Retinal pigment epithelial cell (primary cell): Measurements from ENCODE around the gene TRIM8.

ENCODE experiments used
- DNase-seq: peaks from one replicate; pipeline ENCODE4 v3.0.0-alpha.2; 2010; ENCODE audit warnings: low read depth
- H3K4me3 ChIP-seq: 2 replicates; pipeline ENCODE4 v1.5.1; 2011; ENCODE audit warnings: mild to moderate bottlenecking, low read length, control low read depth, moderate library complexity
- CTCF ChIP-seq: conservative IDR thresholded peaks from 2 replicates; pipeline ENCODE4 v1.5.1; 2011; ENCODE audit warnings: low read depth, low read length, control low read depth, inconsistent platforms

The TRIM8 gene

GRCh38 chr10:102620591-102621442 lies 23.5 kb upstream of the TRIM8 start:
- no peak for TF ChIP-seq CTCF
- H3K4me3 ChIP-seq = no peak overlapping the region
- DNase-seq = no peak

- TF ChIP-seq CTCF = no peak
- no peak for DNase-seq
- H3K4me3 ChIP-seq = no peak overlapping the region
Observed at GRCh38 chr10:102621443-102622325, 22.6 kb upstream of the TRIM8 start.

GRCh38 chr10:102624094-102624493 lies 20.2 kb upstream of the TRIM8 start:
- TF ChIP-seq CTCF = no peak
- H3K4me3 ChIP-seq = no peak overlapping the region
- DNase-seq = no peak

- no peak overlapping the region for H3K4me3 ChIP-seq
- TF ChIP-seq CTCF = no peak
- DNase-seq = no peak
Observed at GRCh38 chr10:102624751-102625645, 19.3 kb upstream of the TRIM8 start.

- H3K4me3 ChIP-seq = no peak overlapping the region
- TF ChIP-seq CTCF = no peak
- no peak for DNase-seq
Observed at GRCh38 chr10:102626026-102626685, 18.1 kb upstream of the TRIM8 start.

GRCh38 chr10:102627291-102627735 lies 17.0 kb upstream of the TRIM8 start:
- no peak overlapping the region for H3K4me3 ChIP-seq
- DNase-seq = no peak

More at GRCh38 chr10:102627291-102627735, 17.0 kb upstream of the TRIM8 start:
- TF ChIP-seq CTCF = no peak
